ENCODE measurements around the gene SULT2A1.
A peak's percentile ranks its signal among the peaks of the same experiment; 100 is the strongest.
"Not testable (repeated sequence)": the region's sequence is repeated elsewhere in the genome, so short reads cannot be mapped to it uniquely, and the experiment has no call there.

The SULT2A1 gene

DNA sequence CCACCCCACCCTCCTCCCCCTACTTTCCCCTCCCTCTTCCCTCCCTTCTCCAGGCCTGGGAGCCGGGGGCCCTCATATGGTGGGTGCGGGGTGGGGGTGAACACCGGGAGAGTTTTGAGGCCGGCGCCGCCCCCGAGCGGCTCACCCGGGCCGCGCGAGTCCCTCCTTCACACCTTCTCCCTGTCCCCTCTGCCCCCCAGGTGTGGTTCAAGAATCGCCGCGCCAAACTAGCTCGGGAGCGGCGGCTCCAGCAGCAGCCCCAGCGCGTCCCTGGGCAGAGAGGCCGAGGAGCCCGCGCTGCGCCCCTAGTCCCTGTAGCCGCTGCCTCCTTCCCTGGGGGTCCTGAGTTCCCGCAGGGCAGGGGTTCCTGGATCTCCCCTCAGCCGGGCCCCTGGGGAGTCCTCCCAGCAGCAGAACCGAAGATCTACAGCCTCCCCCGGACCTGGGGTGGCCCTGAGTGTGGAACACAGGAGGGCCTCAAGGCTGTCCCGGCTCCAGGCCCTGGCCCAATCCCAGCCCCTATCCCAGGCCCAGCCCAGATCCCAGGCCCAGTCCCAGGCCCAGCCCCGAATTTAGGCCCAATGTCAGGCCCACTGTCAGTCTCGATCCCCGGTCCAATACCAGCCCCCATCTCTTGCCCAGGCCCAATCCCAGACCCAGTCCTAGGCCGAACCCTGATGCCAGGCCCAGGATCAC lies 25.4 kb downstream of the SULT2A1 start:
- no peak for DNase-seq

DNA sequence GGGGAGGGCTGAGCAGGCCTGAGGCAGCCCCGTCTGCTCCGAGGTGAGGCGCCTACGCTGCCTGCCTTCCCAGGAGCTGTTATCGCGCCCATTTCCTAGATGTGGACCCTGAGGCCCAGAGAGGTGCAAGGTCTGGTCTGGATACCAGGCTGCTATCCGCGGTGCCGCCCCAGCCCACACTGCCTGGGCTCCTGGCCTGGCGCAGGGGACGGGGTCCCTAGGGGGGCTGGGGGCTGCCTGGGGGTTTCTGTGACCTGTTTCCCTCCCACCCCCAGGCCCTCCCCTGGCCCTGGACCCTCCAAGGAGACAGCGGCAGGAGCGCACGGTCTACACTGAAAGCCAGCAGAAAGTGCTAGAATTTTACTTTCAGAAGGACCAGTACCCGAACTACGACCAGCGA lies 26.3 kb downstream of the SULT2A1 start:
- not testable (repeated sequence) for DNase-seq

DNA sequence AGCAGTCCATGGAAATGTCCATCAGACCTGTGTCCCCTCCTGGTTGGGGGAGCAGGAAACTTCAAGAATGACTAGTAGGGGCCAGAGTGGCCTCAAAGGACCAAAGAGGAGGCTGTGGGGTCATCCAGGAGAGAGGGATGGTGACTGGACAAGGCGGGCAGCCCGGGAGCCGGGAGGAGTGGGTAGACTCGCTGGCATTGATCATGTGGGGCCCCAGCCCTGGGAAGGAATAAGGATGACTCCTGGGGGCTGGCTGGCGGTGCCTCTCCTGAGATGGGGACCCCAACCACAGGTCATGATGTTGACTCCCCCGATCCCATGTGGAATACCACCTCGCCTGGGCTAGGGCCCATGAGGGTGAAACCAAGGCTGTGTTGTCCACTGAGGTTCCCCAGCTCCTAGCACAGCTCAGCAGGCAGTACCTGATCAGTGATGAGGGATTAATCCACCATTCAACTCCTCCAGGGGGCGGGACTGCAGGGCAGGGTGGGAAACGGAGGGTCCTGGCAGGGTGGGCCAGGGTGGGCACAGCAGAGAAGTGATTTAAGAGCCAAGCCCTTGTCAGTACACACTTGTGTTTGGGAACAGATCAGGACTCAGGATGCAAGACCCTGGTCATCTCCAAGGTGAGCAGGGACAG lies 27.3 kb downstream of the SULT2A1 start, which contains the start of gene TPRX2:
TSS of gene TPRX2 (plus strand) at position 590 of the 640 bp plus-strand sequence. CDS start at position 602, 12 bp downstream.
- DNase-seq: not testable (repeated sequence)

DNA sequence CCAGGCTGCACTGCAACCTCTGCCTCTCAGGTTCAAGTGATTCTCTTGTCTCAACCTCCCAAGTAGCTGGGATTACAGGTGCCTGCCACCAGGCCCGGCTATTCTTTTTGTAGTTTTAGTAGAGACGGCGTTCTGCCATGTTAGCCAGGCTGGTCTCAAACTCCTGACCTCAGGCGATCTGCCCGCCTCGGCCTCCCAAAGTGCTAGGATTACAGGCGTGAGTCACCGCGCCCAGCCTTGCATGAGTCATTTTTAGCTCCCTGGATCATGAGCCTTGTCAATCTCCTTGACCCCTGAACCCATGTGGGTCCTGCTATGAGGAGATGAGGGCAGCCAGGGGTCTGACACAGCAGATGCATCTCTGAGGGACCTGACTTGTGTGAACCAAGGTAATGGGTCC lies 27.9 kb downstream of the SULT2A1 start:
- DNase-seq: not testable (repeated sequence)

DNA sequence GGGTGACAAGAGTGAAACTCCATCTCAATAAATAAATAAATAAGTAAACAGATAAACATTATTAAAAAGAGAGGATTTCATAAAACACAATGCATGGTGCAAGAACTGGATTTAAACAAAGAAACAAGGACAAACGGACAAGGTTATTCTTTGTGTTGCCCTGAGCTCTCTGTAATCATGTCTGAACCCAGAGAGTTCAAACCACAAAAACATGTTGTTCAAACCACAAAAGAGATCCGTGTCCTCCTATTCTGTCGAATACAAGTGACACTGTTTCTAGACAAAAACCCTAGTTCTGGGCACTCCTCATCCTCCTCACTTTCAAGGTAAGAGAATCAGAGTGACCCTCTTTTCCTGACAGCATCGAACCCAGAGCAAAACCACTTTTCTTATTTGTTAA lies 31.7 kb downstream of the SULT2A1 start:
- DNase-seq: no peak

DNA sequence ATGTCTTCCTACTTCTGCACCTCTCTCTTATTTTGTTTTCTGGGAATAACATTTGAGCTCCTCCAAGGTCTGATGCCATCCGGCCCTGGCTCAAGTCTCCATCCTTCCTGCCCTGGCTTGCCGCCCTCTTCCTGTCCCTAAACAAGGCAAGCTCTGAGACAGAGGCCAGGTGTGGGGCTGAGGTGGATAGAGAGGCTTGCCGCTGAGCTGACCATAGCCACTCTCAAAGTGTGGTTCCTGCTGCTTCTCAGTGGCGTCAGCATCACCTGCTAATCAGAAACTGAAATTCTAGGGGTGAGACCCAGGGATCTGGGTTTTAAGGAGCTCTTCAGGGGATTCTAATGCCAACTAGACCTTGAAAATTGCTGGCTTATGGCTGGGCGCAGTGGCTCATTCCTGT lies 33.1 kb downstream of the SULT2A1 start:
- no peak for DNase-seq

DNA sequence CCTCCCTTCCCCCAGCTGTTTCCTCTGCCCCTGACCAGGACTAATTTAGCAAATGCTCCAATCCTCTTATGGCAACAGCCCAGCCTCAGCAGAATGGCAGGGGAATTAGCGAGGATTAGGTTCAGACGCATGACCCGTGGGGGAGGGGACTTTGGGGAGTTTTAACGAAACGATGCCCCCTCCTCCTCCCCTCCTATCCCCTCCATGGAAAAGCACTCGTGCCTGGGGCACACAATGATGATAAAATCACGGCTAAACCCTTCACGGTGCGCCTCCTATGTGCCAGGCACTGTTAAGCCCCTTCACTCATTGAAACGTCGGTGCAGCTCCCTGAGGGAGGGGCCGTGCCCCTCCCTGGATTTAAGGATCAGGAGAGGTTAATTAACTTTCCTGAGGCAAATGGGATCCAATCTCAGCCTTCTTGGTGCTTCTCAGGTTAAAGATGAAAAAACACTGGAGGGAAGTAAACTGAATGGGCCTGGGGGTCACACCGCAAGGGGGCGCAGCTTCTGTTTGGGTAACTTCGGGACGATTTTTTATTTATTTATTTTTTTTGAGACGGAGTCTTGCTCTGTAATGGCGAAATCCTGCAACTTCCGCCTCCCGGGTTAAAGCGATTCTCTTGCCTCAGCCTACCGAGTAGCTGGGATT lies 37.2 kb downstream of the SULT2A1 start:
- DNase-seq: peak; percentile 40

DNA sequence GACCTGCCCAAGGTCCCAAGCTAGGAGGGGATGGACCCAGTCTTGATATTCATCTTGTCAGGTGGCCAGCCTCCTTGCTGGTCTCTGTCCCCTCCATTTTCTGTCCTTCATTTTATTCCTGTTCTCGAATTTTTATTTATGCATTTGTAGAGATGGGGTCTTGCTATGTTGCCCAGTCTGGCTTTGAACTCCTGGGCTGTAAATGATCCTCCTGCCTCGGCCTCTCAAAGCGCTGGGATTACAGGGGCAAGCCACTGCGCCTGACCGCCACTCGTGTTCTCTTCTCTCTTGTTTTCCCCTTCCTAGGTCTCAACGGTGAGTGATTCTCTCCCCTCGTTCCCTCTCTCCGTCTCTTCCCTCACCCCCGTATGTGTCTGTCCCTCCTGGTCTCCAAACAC lies 37.7 kb downstream of the SULT2A1 start:
- DNase-seq: no peak

DNA sequence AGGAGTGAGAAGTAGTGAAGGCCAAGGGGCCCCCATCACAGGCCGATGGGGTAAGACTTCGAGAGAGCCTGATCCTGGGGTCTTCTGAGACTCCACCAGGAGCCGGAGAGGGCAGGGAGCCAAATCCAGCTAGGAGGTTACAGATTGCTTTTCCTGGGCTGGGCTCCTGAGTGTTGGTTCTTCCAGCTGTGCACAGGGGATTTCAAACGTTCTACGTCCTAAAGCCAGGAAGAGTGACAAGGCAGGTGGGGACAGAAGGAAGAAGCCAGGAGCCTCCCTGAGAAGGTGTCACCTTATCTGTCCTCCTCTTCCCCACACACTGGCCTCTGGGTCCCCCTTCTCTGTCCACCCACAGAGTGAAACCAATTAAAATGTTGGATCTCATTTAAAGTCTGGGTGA lies 43.2 kb downstream of the SULT2A1 start:
- no peak for DNase-seq

DNA sequence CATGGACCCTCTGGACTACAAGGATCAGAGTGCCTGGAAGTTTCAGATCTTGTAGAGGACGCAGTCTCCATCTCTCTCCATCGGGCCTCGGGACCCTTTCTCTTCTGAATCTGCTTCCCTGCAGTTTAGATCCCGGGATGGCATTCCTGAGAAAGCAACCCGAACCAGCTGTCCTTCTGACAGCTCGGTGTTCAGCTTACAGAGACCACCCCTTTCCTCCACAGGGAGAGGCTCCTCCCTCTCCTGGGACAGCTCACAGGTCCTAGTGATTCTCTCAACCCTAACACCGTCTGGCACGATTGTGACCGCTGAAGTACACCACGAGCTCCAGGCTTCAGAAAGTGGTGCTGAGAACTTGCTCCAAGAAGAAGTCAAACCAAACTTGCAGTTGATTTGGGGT lies 46.2 kb downstream of the SULT2A1 start:
- DNase-seq: no peak

DNA sequence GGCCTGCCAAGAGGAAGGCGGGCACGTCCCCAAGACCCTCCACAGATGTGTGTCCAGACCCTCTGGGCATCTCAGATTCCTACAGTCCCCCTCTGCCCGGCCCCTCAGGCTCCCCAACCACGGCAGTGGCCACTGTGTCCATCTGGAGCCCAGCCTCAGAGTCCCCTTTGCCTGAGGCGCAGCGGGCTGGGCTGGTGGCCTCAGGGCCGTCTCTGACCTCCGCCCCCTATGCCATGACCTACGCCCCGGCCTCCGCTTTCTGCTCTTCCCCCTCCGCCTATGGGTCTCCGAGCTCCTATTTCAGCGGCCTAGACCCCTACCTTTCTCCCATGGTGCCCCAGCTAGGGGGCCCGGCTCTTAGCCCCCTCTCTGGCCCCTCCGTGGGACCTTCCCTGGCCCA lies 46.7 kb downstream of the SULT2A1 start:
- DNase-seq: no peak

DNA sequence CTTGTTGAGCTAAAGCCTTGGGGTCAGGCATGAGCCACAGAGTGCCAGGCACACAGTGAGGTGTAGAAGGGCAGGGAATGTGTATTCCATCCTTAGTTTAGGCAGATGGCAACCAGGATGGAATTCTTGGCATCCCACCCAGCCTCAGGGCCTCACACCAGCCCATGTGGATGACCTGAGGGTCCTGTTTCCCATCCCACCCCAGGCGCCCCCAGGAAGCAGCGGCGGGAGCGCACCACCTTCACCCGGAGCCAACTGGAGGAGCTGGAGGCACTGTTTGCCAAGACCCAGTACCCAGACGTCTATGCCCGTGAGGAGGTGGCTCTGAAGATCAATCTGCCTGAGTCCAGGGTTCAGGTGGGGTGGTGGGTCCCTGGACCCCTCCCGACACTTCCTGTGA lies 50.1 kb downstream of the SULT2A1 start:
- DNase-seq: no peak

DNA sequence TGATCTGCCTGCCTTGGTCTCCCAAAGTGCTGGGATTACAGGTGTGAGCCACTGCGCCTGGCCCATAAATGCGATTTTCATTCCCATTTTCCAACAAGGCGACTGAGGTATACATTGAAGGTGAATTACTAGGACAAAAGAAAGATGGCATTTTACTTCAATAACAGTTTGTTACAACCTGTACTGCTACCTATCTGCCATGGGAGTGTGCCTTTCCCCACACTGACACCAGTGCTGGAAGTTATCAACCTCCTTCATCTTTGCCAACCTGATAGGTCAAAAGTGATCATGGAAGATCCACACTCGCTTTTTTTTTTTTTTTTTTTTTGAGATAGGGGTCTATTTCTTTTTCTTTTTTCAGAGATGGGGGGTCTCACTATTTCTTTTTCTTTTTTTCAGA lies 53.4 kb downstream of the SULT2A1 start:
- DNase-seq: no peak

DNA sequence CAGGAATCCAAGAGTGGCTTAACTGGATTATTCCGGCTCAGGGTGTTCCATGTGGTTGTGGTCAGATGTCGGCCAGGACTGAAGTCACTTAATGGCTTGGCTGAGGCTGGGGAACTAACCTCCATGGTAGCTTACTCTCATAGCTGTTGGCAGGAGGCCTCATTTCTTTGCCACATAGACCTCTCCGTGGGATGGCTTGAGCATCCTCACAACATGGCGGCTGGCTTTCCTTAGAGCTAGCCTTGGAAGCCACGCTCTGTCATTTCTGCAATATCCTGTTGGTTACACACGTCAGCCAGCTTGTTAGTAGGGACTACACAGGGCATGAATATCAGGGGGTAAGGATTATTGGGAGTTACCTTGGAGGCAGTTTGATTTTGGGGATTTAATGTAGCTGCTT lies 59.3 kb downstream of the SULT2A1 start:
- no peak for DNase-seq

DNA sequence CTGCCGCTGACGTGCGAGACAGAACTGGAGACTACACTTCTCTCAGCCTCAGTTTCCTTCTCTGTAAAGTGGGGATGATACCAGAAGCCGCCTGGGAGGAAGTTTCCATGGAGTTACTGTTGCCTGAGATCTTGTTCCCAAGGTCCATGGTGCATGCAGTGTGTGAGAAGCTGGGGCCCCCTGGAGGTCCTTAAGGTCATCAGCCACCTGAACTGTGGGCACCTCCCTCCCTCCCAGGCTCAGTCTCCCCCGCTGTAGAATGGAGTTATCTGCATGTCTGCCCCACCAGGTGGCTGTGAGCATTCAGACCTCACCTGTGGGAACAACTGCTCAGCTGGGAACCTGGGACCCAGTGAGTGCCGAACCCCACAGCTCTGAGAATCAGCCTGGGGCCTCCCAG lies 61.7 kb downstream of the SULT2A1 start:
- no peak for DNase-seq

DNA sequence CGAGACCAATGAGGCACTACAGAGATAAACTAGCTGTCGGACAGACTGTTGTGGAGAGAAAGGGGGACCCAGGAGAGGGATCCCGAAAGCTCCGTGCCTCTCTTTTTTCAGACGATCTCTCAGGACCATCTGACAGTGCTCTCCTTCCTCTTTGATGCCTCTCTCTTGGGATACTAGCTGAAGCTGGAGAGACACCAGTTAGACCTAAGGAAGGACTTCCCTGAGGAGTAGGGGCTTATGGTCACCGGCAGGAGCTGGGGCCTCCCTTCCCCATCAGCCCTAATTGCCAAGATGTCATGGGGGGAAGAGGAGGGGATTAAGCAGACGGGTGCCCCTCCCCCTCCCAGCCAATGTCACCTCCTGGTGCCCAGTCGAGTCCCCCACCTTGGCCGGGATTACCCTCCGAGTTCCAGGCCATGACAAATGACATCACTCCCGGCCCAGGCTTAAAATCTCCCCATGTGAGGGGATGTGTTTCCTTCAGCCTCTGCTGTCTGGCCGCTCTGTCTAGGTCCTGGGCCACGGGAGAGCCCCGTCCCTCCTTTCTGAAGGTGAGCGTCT lies 64.6 kb downstream of the SULT2A1 start, which contains the start of gene CRX:
TSS of gene CRX (plus strand) at position 478 of the 561 bp plus-strand sequence. CDS start 12,507 bp downstream, outside the sequence.
- no peak for DNase-seq
